ENCODE results near the gene CASP8AP2. TPM values are rescaled to one million over a fixed set of nuclear protein-coding genes. Genes with fewer than 3 reads are reported as not detected.

CASP8AP2 gene
- total RNA-seq, 1 experiment from 2014 or later = 11.5 TPM

- H3K4me3 Mint-ChIP-seq (ENCODE audit: unreplicated experiment) = no peak overlapping the region
- H3K27ac Mint-ChIP-seq (ENCODE audit: low read depth, unreplicated experiment) = no peak overlapping the region
- no peaks in the 10 kb centered on the region for H3K9me3 Mint-ChIP-seq (ENCODE audit: unreplicated experiment)
- no peak for TF ChIP-seq CTCF (IDR thresholded peaks at IDR 0.05; ENCODE audit: unreplicated experiment)
- BruUV-seq (replicated peaks) = no TSS peak
- intact Hi-C loops (cut with micrococcal nuclease) = no loop called here
- POLR2A ChIA-PET = interaction anchor here (0.7 kb wide), 1 partner anchor 15 kb away, joined by 3 read pairs; no protein-coding TSS in a partner anchor
- no peaks in the 10 kb centered on the region for H3K4me1 Mint-ChIP-seq (ENCODE audit: insufficient read depth, unreplicated experiment)
- H3K27me3 Mint-ChIP-seq (ENCODE audit: insufficient read depth, unreplicated experiment) = no peaks in the 10 kb centered on the region
- DNase-seq (ENCODE audit: unreplicated experiment) = peak; percentile 30
- CTCF ChIA-PET = no interaction called here
- peaks cover 76% of the 10 kb centered on the region for H3K36me3 Mint-ChIP-seq (ENCODE audit: insufficient read depth, unreplicated experiment)
Observed at GRCh38 chr6:89797317-89797716, 32.4 kb upstream of the CASP8AP2 start.

- no peaks in the 10 kb centered on the region for H3K4me1 Mint-ChIP-seq (ENCODE audit: insufficient read depth, unreplicated experiment)
- no peaks in the 10 kb centered on the region for H3K27me3 Mint-ChIP-seq (ENCODE audit: insufficient read depth, unreplicated experiment)
- intact Hi-C loops (cut with micrococcal nuclease) = no loop called here
- POLR2A ChIA-PET = no interaction called here
- no peak overlapping the region for H3K4me3 Mint-ChIP-seq (ENCODE audit: unreplicated experiment)
- BruUV-seq (replicated peaks) = no TSS peak
- TF ChIP-seq CTCF (IDR thresholded peaks at IDR 0.05; ENCODE audit: unreplicated experiment) = no peak
- H3K27ac Mint-ChIP-seq (ENCODE audit: low read depth, unreplicated experiment) = no peak overlapping the region
- peaks cover 65% of the 10 kb centered on the region for H3K36me3 Mint-ChIP-seq (ENCODE audit: insufficient read depth, unreplicated experiment)
- no peaks in the 10 kb centered on the region for H3K9me3 Mint-ChIP-seq (ENCODE audit: unreplicated experiment)
- CTCF ChIA-PET = interaction anchor here (0.5 to 1.1 kb wide), 5 partner anchors 9 to 481 kb away, joined by 3 to 4 read pairs (median 4); no protein-coding TSS in a partner anchor
- DNase-seq (ENCODE audit: unreplicated experiment) = no peak
Observed at GRCh38 chr6:89799096-89799495, 30.6 kb upstream of the CASP8AP2 start.

- DNase-seq (ENCODE audit: unreplicated experiment) = no peak
- H3K27me3 Mint-ChIP-seq (ENCODE audit: insufficient read depth, unreplicated experiment) = no peaks in the 10 kb centered on the region
- no peak for TF ChIP-seq CTCF (IDR thresholded peaks at IDR 0.05; ENCODE audit: unreplicated experiment)
- no peaks in the 10 kb centered on the region for H3K4me1 Mint-ChIP-seq (ENCODE audit: insufficient read depth, unreplicated experiment)
- CTCF ChIA-PET = interaction anchor here (0.6 to 1.1 kb wide), 3 partner anchors 10 to 222 kb away, joined by 3 to 4 read pairs (median 3); no protein-coding TSS in a partner anchor
- H3K27ac Mint-ChIP-seq (ENCODE audit: low read depth, unreplicated experiment) = no peak overlapping the region
- H3K4me3 Mint-ChIP-seq (ENCODE audit: unreplicated experiment) = no peak overlapping the region
- H3K9me3 Mint-ChIP-seq (ENCODE audit: unreplicated experiment) = no peaks in the 10 kb centered on the region
- intact Hi-C loops (cut with micrococcal nuclease) = no loop called here
- POLR2A ChIA-PET = no interaction called here
- no TSS peak for BruUV-seq (replicated peaks)
- H3K36me3 Mint-ChIP-seq (ENCODE audit: insufficient read depth, unreplicated experiment) = peaks cover 59% of the 10 kb centered on the region
Observed at GRCh38 chr6:89799756-89800155, 29.9 kb upstream of the CASP8AP2 start.

GRCh38 chr6:89803271-89803670 lies 26.4 kb upstream of the CASP8AP2 start:
- BruUV-seq (replicated peaks) = no TSS peak
- DNase-seq (ENCODE audit: unreplicated experiment) = no peak
- no peaks in the 10 kb centered on the region for H3K27me3 Mint-ChIP-seq (ENCODE audit: insufficient read depth, unreplicated experiment)

More at GRCh38 chr6:89803271-89803670, 26.4 kb upstream of the CASP8AP2 start:
- CTCF ChIA-PET = interaction anchor here (0.6 kb wide), 1 partner anchor 710 kb away, joined by 4 read pairs; no protein-coding TSS in a partner anchor
- H3K4me1 Mint-ChIP-seq (ENCODE audit: insufficient read depth, unreplicated experiment) = no peaks in the 10 kb centered on the region
- H3K4me3 Mint-ChIP-seq (ENCODE audit: unreplicated experiment) = no peak overlapping the region
- no peak overlapping the region for H3K27ac Mint-ChIP-seq (ENCODE audit: low read depth, unreplicated experiment)
- no peak for TF ChIP-seq CTCF (IDR thresholded peaks at IDR 0.05; ENCODE audit: unreplicated experiment)
- peaks cover 36% of the 10 kb centered on the region for H3K36me3 Mint-ChIP-seq (ENCODE audit: insufficient read depth, unreplicated experiment)
- no peaks in the 10 kb centered on the region for H3K9me3 Mint-ChIP-seq (ENCODE audit: unreplicated experiment)
- POLR2A ChIA-PET = no interaction called here
- intact Hi-C loops (cut with micrococcal nuclease) = no loop called here
